ENCODE results near the gene TMEM107. TPM values are rescaled to one million over a fixed set of nuclear protein-coding genes. Genes with fewer than 3 reads are reported as not detected.
A peak's percentile ranks its signal among the peaks of the same experiment; 100 is the strongest.

The TMEM107 gene
- total and polyA plus RNA-seq, 10 of the 15 experiments (the other 5 are each of a cell fraction or from before 2014, with no cell fraction given), result 7.9 to 38.7 (median 22.9) TPM

- TF ChIP-seq TCF3 (IDR thresholded peaks at IDR 0.05; ENCODE audit: borderline replicate concordance, insufficient read depth, low read depth, low read length), result peak; percentile 72; the same call in 1 of the 2 replicates
- TF ChIP-seq ASH2L (IDR thresholded peaks at IDR 0.05; ENCODE audit: borderline replicate concordance, low read depth), result no peak
- TF ChIP-seq CBX5 (IDR thresholded peaks at IDR 0.05; ENCODE audit: low read depth), result no peak
- peak; percentile 86; the same call in 1 of the 2 replicates for TF ChIP-seq MAX (IDR thresholded peaks at IDR 0.05; ENCODE audit: low read depth, low read length)
- TF ChIP-seq ZSCAN29 (IDR thresholded peaks at IDR 0.05), result no peak
- no peak for TF ChIP-seq CHD1 (IDR thresholded peaks at IDR 0.05; ENCODE audit: low read depth, low read length)
- no peak for TF ChIP-seq MYC (IDR thresholded peaks at IDR 0.05; ENCODE audit: insufficient read depth, insufficient read length, insufficient replicate concordance, low read length, severe bottlenecking)
- TF ChIP-seq IRF3 (IDR thresholded peaks at IDR 0.05), result no peak
- no peak for TF ChIP-seq NR2C1 (IDR thresholded peaks at IDR 0.05)
- no peak for TF ChIP-seq ZBED1 (IDR thresholded peaks at IDR 0.05; ENCODE audit: borderline replicate concordance)
- no peak for TF ChIP-seq BRCA1 (IDR thresholded peaks at IDR 0.05; ENCODE audit: low read depth, low read length)
- TF ChIP-seq YBX1 (IDR thresholded peaks at IDR 0.05), result no peak
- TF ChIP-seq BCLAF1 (IDR thresholded peaks at IDR 0.05), result no peak
- TF ChIP-seq YY1 (IDR thresholded peaks at IDR 0.05; ENCODE audit: low read depth, low read length), result peak; percentile 36; the same call in 1 of the 2 replicates
- peak; percentile 89 for TF ChIP-seq CHD2 (IDR thresholded peaks at IDR 0.05; ENCODE audit: borderline replicate concordance, low read depth, low read length)
- TF ChIP-seq NFYB (IDR thresholded peaks at IDR 0.05; ENCODE audit: insufficient read depth, low read depth, low read length), result no peak
- TF ChIP-seq EP300 (IDR thresholded peaks at IDR 0.05; ENCODE audit: borderline replicate concordance in 1 of 2, control insufficient read depth in 1 of 2, low read depth in 2 of 2, low read length in 2 of 2), result peak; percentile 45 to 70; a peak in 3 of 4 replicates
- TF ChIP-seq HDGF (IDR thresholded peaks at IDR 0.05), result no peak
- peak; percentile 65 for TF ChIP-seq PKNOX1 (IDR thresholded peaks at IDR 0.05)
- peak; percentile 98 for TF ChIP-seq MXI1 (IDR thresholded peaks at IDR 0.05; ENCODE audit: low read depth, low read length)
- TF ChIP-seq TARDBP (IDR thresholded peaks at IDR 0.05; ENCODE audit: borderline replicate concordance), result no peak
- no peak for TF ChIP-seq IRF5 (IDR thresholded peaks at IDR 0.05; ENCODE audit: borderline replicate concordance)
- TF ChIP-seq STAT3 (IDR thresholded peaks at IDR 0.05; ENCODE audit: low read depth, low read length), result no peak
- TF ChIP-seq SMAD1 (IDR thresholded peaks at IDR 0.05; ENCODE audit: low read depth, partially characterized antibody), result no peak
- peak; percentile 69 for TF ChIP-seq POLR2A (IDR thresholded peaks at IDR 0.05; ENCODE audit: low read depth, low read length)
- peak; percentile 85 to 93 for TF ChIP-seq BHLHE40 (IDR thresholded peaks at IDR 0.05; ENCODE audit: borderline replicate concordance in 1 of 2, low read depth in 2 of 2, low read length in 1 of 2)
Measured at GRCh38 chr17:8151120-8151640, 25.0 kb downstream of the TMEM107 start (continued).
